Pancreas (tissue), 10 donors: Measurements from ENCODE around the gene CHST13. TPM values are rescaled to one million over a fixed set of nuclear protein-coding genes. Genes with fewer than 3 reads are reported as not detected.

ENCODE experiments used
- ATAC-seq, 4 donors: fragments of 200-7000 bp; cut with Tn5 transposase; one replicate each; pipeline versions ENCODE4 v1.8.0 to v1.9.1; 2020; ENCODE audit warnings: mild to moderate bottlenecking in 4 of 4, moderate library complexity in 4 of 4
- DNase-seq, 6 donors: peaks; one replicate each; pipeline ENCODE4 v3.0.0-alpha.2; 2020
- FAIRE-seq: peaks from 2 replicates; lab custom pipeline; 2012; peaks lifted over from hg19 to GRCh38; lab: Jason Lieb, UNC
- H3K27ac ChIP-seq, 4 donors: fragments of 200-600 bp; sonication (generic); 1 replicate in 3 of 4; 2 replicates in 1 of 4; pipeline versions ENCODE4 v1.5.0 to v1.8.0; 2020
- H3K27me3 ChIP-seq, 4 donors: fragments of 200-600 bp; one replicate each; pipeline ENCODE4 v1.8.0; 2021
- H3K36me3 ChIP-seq, 3 donors: fragments of 200-600 bp; sonication (generic) in 1 of 3; one replicate each; pipeline versions ENCODE4 v1.5.0 to v1.8.0; 2020 to 2021
- H3K4me1 ChIP-seq, 3 donors: fragments of 200-600 bp; one replicate each; pipeline ENCODE4 v1.8.0; 2021
- H3K4me3 ChIP-seq, 4 donors: fragments of 200-600 bp; sonication (generic) in 2 of 4; one replicate each; pipeline versions ENCODE4 v1.5.0 to v1.8.0; 2020 to 2021
- H3K9me3 ChIP-seq, 4 donors: fragments of 200-600 bp; one replicate each; pipeline ENCODE4 v1.8.0; 2021
- CTCF ChIP-seq, 4 donors: fragments of 200-600 bp; sonication (generic) in 3 of 4; IDR thresholded peaks; one replicate each; pipeline versions ENCODE4 v1.5.0 to v1.8.0; 2021; ENCODE audit warnings: antibody characterized with exemption in 4 of 4
- WGBS, 2 donors: extraction: QIAGEN DNeasy Blood & Tissue Kit; methylation state at CpG; one replicate each; pipeline ENCODE4 v1.1.7; 2013; 5-methylcytosine and 5-hydroxymethylcytosine counted together
- intact Hi-C, 3 donors: fragments of 100-400 bp; cut with DNase I; formaldehyde crosslinking; loops; one replicate each; pipeline versions ENCODE4 v1.11.1 to v1.14.2; 2022
- polyA plus RNA-seq, 2 donors: library from polyadenylated mRNA; stranded (reverse); fragments of 200-250 nt; gene quantifications; one replicate each; pipeline ENCODE4 v1.2.3, GENCODE V29; 2013
- total RNA-seq, 6 donors: library from RNA; stranded (reverse); fragmentation: NEBNext Ultra II Directional in 4 of 6; extraction: Animal tissue kit (Norgen Biotek cat#: 25700) in 4 of 6; gene quantifications; one replicate each; pipeline versions ENCODE4 v1.2.1 to v1.2.4, GENCODE V29; 2021 to 2023
- donor health status: healthy with polysubstance abuse.
- donor health status: DM: no; HTN: no; CAD: no; lungs with moderate emphysema.
- donor health status: DM: no; HTN: no; CAD: no.
- donor health status: control.
- donor health status: control.
- donor health status: Bipolar disorder and iron deficiency.
- donor health status: DM: yes; HTN: yes; CAD: no.
- donor health status: DM: no; HTN: no; CAD: no.
- donor health status: DM: no; HTN: no; CAD: no.
- donor health status: DM: yes; HTN: yes; CAD: no.

Gene CHST13
- total and polyA plus RNA-seq, 8 donors, result 0.08 to 0.28 (median 0.19) TPM; not detected in 2

- H3K9me3 ChIP-seq, result no peaks in the 10 kb centered on the region
- WGBS, 2 donors, result 68% methylated on average over 7 of the region's 7 CpGs
- no peak overlapping the region for H3K4me3 ChIP-seq
- intact Hi-C loops, result no loop called here
- H3K27me3 ChIP-seq, result no peaks in the 10 kb centered on the region
- FAIRE-seq (no peak), DNase-seq (peak in 2 of 6 donors; percentile 5 to 33), ATAC-seq (no peak)
- no peaks in the 10 kb centered on the region for H3K36me3 ChIP-seq
- TF ChIP-seq CTCF (IDR thresholded peaks at IDR 0.05), result no peak
- no peaks in the 10 kb centered on the region for H3K4me1 ChIP-seq
- H3K27ac ChIP-seq, result no peak overlapping the region
Measured at GRCh38 chr3:126511291-126511690, 12.7 kb upstream of the CHST13 start.

GRCh38 chr3:126512026-126512425 is 11.9 kb upstream of the CHST13 start:
- Histone ChIP-seq H3K4me1 (no peaks in the 10 kb centered on the region), H3K9me3 (no peaks in the 10 kb centered on the region), H3K4me3 (no peak overlapping the region), H3K27ac (no peak overlapping the region), H3K36me3 (no peaks in the 10 kb centered on the region), H3K27me3 (no peaks in the 10 kb centered on the region)
- TF ChIP-seq CTCF (IDR thresholded peaks at IDR 0.05), result no peak
- WGBS, 2 donors, result 66 to 68% methylated on average over 7 of the region's 7 CpGs
- intact Hi-C loops, result no loop called here
- peak in 3 of 6 donors; percentile 5 to 36 (median 13) for DNase-seq
- ATAC-seq, result no peak
- FAIRE-seq, result no peak

GRCh38 chr3:126512916-126513650 is 10.9 kb upstream of the CHST13 start:
- H3K4me3 ChIP-seq, result no peak overlapping the region
- H3K4me1 ChIP-seq, result no peaks in the 10 kb centered on the region
- TF ChIP-seq CTCF (IDR thresholded peaks at IDR 0.05), result no peak
- FAIRE-seq, result no peak
- H3K36me3 ChIP-seq, result no peaks in the 10 kb centered on the region
- DNase-seq, result peak in 3 of 6 donors; percentile 6 to 35 (median 29)
- intact Hi-C loops, result no loop called here
- WGBS, 2 donors, result 71 to 75% methylated on average over 12 of the region's 12 CpGs
- no peaks in the 10 kb centered on the region for H3K9me3 ChIP-seq
- no peaks in the 10 kb centered on the region for H3K27me3 ChIP-seq
- no peak for ATAC-seq
- H3K27ac ChIP-seq, result no peak overlapping the region

- FAIRE-seq, result no peak
Measured at GRCh38 chr3:126514161-126514560, 9.8 kb upstream of the CHST13 start.

More at GRCh38 chr3:126514161-126514560, 9.8 kb upstream of the CHST13 start:
- no peaks in the 10 kb centered on the region for H3K9me3 ChIP-seq
- intact Hi-C loops, result no loop called here
- no peak overlapping the region for H3K27ac ChIP-seq
- DNase-seq, result peak in 3 of 6 donors; percentile 6 to 21 (median 19)
- H3K4me3 ChIP-seq, result no peak overlapping the region
- H3K4me1 ChIP-seq, result no peaks in the 10 kb centered on the region
- ATAC-seq, result no peak
- no peaks in the 10 kb centered on the region for H3K36me3 ChIP-seq
- H3K27me3 ChIP-seq, result no peaks in the 10 kb centered on the region
- no peak for TF ChIP-seq CTCF (IDR thresholded peaks at IDR 0.05)
- WGBS, 2 donors, result 74 to 81% methylated on average over 11 of the region's 11 CpGs
